HEK293 (cell line): ENCODE results near the gene SVIP.
A peak's percentile ranks its signal among the peaks of the same experiment; 100 is the strongest.

Experiments
- BCL11A ChIP-seq: fragments of 450-650 bp; formaldehyde crosslinking; IDR thresholded peaks from 2 replicates; pipeline ENCODE4 v1.5.1; 2016; ENCODE audit warnings: low read depth, missing biosample characterization, missing genetic modification characterization
- HOXC10 ChIP-seq: sonication (generic); formaldehyde crosslinking; IDR thresholded peaks from 2 replicates; pipeline ENCODE4 v1.8.1; 2023; ENCODE audit warnings: mild to moderate bottlenecking, missing genetic modification reagents
- HOXD13 ChIP-seq: sonication (generic); formaldehyde crosslinking; IDR thresholded peaks from 2 replicates; pipeline ENCODE4 v1.8.0; 2022; ENCODE audit warnings: missing genetic modification reagents, borderline replicate concordance
- INSM2 ChIP-seq: fragments of 450-650 bp; formaldehyde crosslinking; IDR thresholded peaks from 2 replicates; pipeline ENCODE4 v1.5.1; 2016; ENCODE audit warnings: missing biosample characterization, missing genetic modification characterization
- MEIS1 ChIP-seq: sonication (generic); formaldehyde crosslinking; IDR thresholded peaks from 2 replicates; pipeline ENCODE4 v1.8.1; 2022; ENCODE audit warnings: missing genetic modification reagents, mild to moderate bottlenecking, borderline replicate concordance
- PRDM6 ChIP-seq: fragments of 450-650 bp; formaldehyde crosslinking; IDR thresholded peaks from 2 replicates; pipeline ENCODE4 v1.5.1; 2017; ENCODE audit warnings: missing biosample characterization, missing genetic modification characterization
- SCRT2 ChIP-seq: fragments of 450-650 bp; formaldehyde crosslinking; IDR thresholded peaks from 2 replicates; pipeline ENCODE4 v1.5.1; 2016; ENCODE audit warnings: missing biosample characterization, missing genetic modification characterization
- TCF7L2 ChIP-seq: IDR thresholded peaks from 2 replicates; pipeline ENCODE4 v1.6.1; 2011; ENCODE audit warnings: low read depth, mild to moderate bottlenecking, inconsistent platforms, low read length, moderate library complexity, borderline replicate concordance
- YY1 ChIP-seq: fragments of 450-650 bp; formaldehyde crosslinking; IDR thresholded peaks from 2 replicates; pipeline ENCODE4 v1.5.1; 2018; ENCODE audit warnings: missing biosample characterization, missing genetic modification characterization
- ZBTB10 ChIP-seq: fragments of 450-650 bp; formaldehyde crosslinking; IDR thresholded peaks from 2 replicates; pipeline ENCODE4 v1.5.1; 2016; ENCODE audit warnings: missing biosample characterization, missing genetic modification characterization
- ZBTB17 ChIP-seq: fragments of 450-650 bp; formaldehyde crosslinking; IDR thresholded peaks from 2 replicates; pipeline ENCODE4 v1.5.1; 2016; ENCODE audit warnings: missing biosample characterization, missing genetic modification characterization
- ZFP3 ChIP-seq: fragments of 450-650 bp; formaldehyde crosslinking; IDR thresholded peaks from 2 replicates; pipeline ENCODE4 v1.5.1; 2016; ENCODE audit warnings: low read depth, missing biosample characterization, missing genetic modification characterization
- ZNF114 ChIP-seq: fragments of 450-650 bp; formaldehyde crosslinking; IDR thresholded peaks from 2 replicates; pipeline ENCODE4 v1.5.0; 2017; ENCODE audit warnings: missing biosample characterization, missing genetic modification characterization
- ZNF132 ChIP-seq: fragments of 450-650 bp; formaldehyde crosslinking; IDR thresholded peaks from 2 replicates; pipeline ENCODE4 v1.5.1; 2017; ENCODE audit warnings: missing biosample characterization, missing genetic modification characterization, borderline replicate concordance
- ZNF155 ChIP-seq: fragments of 450-650 bp; formaldehyde crosslinking; IDR thresholded peaks from 2 replicates; pipeline ENCODE4 v1.5.1; 2016; ENCODE audit warnings: missing biosample characterization, missing genetic modification characterization
- ZNF157 ChIP-seq: fragments of 450-650 bp; formaldehyde crosslinking; IDR thresholded peaks from 2 replicates; pipeline ENCODE4 v1.5.1; 2016; ENCODE audit warnings: missing biosample characterization, missing genetic modification characterization
- ZNF175 ChIP-seq: fragments of 450-650 bp; formaldehyde crosslinking; IDR thresholded peaks from 2 replicates; pipeline ENCODE4 v1.5.1; 2016; ENCODE audit warnings: missing biosample characterization, missing genetic modification characterization
- ZNF214 ChIP-seq: fragments of 450-650 bp; formaldehyde crosslinking; IDR thresholded peaks from 2 replicates; pipeline ENCODE4 v1.5.1; 2017; ENCODE audit warnings: missing biosample characterization, mild to moderate bottlenecking, missing genetic modification characterization, borderline replicate concordance
- ZNF221 ChIP-seq: fragments of 450-650 bp; formaldehyde crosslinking; IDR thresholded peaks from 2 replicates; pipeline ENCODE4 v1.5.1; 2017; ENCODE audit warnings: missing biosample characterization, missing genetic modification characterization, borderline replicate concordance
- ZNF335 ChIP-seq: fragments of 450-650 bp; formaldehyde crosslinking; conservative IDR thresholded peaks from 2 replicates; pipeline ENCODE4 v1.5.1; 2016; ENCODE audit warnings: missing biosample characterization, missing genetic modification characterization
- ZNF394 ChIP-seq: fragments of 450-650 bp; formaldehyde crosslinking; IDR thresholded peaks from 2 replicates; pipeline ENCODE4 v1.5.1; 2016; ENCODE audit warnings: missing biosample characterization, missing genetic modification characterization, mild to moderate bottlenecking, moderate library complexity, borderline replicate concordance
- ZNF416 ChIP-seq: fragments of 450-650 bp; formaldehyde crosslinking; IDR thresholded peaks from 2 replicates; pipeline ENCODE4 v1.5.1; 2016; ENCODE audit warnings: missing biosample characterization, missing genetic modification characterization
- ZNF426 ChIP-seq: fragments of 450-650 bp; formaldehyde crosslinking; IDR thresholded peaks from 2 replicates; pipeline ENCODE4 v1.5.1; 2017; ENCODE audit warnings: missing biosample characterization, missing genetic modification characterization, mild to moderate bottlenecking, inconsistent platforms, moderate library complexity
- ZNF433 ChIP-seq: fragments of 450-650 bp; formaldehyde crosslinking; IDR thresholded peaks from 2 replicates; pipeline ENCODE4 v1.5.1; 2016; ENCODE audit warnings: missing biosample characterization, missing genetic modification characterization, low read depth
- ZNF449 ChIP-seq: fragments of 450-650 bp; formaldehyde crosslinking; IDR thresholded peaks from 2 replicates; pipeline ENCODE4 v1.5.1; 2017; ENCODE audit warnings: missing biosample characterization, mild to moderate bottlenecking, missing genetic modification characterization, moderate library complexity
- ZNF501 ChIP-seq: fragments of 450-650 bp; formaldehyde crosslinking; IDR thresholded peaks from 2 replicates; pipeline ENCODE4 v1.5.1; 2016; ENCODE audit warnings: missing biosample characterization, missing genetic modification characterization
- ZNF510 ChIP-seq: fragments of 450-650 bp; formaldehyde crosslinking; IDR thresholded peaks from 2 replicates; pipeline ENCODE4 v1.5.1; 2018; ENCODE audit warnings: mild to moderate bottlenecking, missing genetic modification characterization, missing biosample characterization; ENCODE audit not compliant: insufficient replicate concordance
- ZNF521 ChIP-seq: fragments of 450-650 bp; formaldehyde crosslinking; IDR thresholded peaks from 2 replicates; pipeline ENCODE4 v1.5.1; 2017; ENCODE audit warnings: missing biosample characterization, mild to moderate bottlenecking, missing genetic modification characterization
- ZNF548 ChIP-seq: fragments of 450-650 bp; formaldehyde crosslinking; IDR thresholded peaks from 2 replicates; pipeline ENCODE4 v1.5.1; 2016; ENCODE audit warnings: missing biosample characterization, missing genetic modification characterization
- ZNF555 ChIP-seq: fragments of 450-650 bp; formaldehyde crosslinking; conservative IDR thresholded peaks from 2 replicates; pipeline ENCODE4 v1.5.1; 2017; ENCODE audit warnings: missing biosample characterization, mild to moderate bottlenecking, missing genetic modification characterization, inconsistent platforms
- ZNF571 ChIP-seq: fragments of 450-650 bp; formaldehyde crosslinking; IDR thresholded peaks from 2 replicates; pipeline ENCODE4 v1.5.0; 2017; ENCODE audit warnings: missing biosample characterization, missing genetic modification characterization
- ZNF585B ChIP-seq: fragments of 450-650 bp; formaldehyde crosslinking; IDR thresholded peaks from 2 replicates; pipeline ENCODE4 v1.5.1; 2016; ENCODE audit warnings: missing biosample characterization, missing genetic modification characterization
- ZNF670 ChIP-seq: fragments of 450-650 bp; formaldehyde crosslinking; IDR thresholded peaks from 2 replicates; pipeline ENCODE4 v1.5.1; 2016; ENCODE audit warnings: missing biosample characterization, missing genetic modification characterization, low read depth
- ZNF701 ChIP-seq: fragments of 450-650 bp; formaldehyde crosslinking; IDR thresholded peaks from 2 replicates; pipeline ENCODE4 v1.5.1; 2016; ENCODE audit warnings: missing biosample characterization, missing genetic modification characterization
- ZNF843 ChIP-seq: fragments of 450-650 bp; formaldehyde crosslinking; IDR thresholded peaks from 2 replicates; pipeline ENCODE4 v1.5.1; 2016; ENCODE audit warnings: missing biosample characterization, missing genetic modification characterization

SVIP gene

GRCh38 chr11:22829231-22830081, at the start of gene SVIP (continued):
- TF ChIP-seq ZBTB10 (tag by site-specific recombination) (no peak), ZNF114 (no peak), SCRT2 (tag by site-specific recombination) (no peak), ZNF426 (tag by site-specific recombination) (no peak), ZNF157 (tag by site-specific recombination) (no peak), ZNF175 (tag by site-specific recombination) (no peak), YY1 (no peak), ZNF555 (tag by site-specific recombination) (no peak), ZNF701 (tag by site-specific recombination) (no peak), ZNF394 (tag by site-specific recombination) (no peak), INSM2 (no peak), ZNF843 (no peak), BCL11A (tag by site-specific recombination) (no peak), ZNF571 (tag by site-specific recombination) (no peak), ZNF433 (tag by site-specific recombination) (no peak), ZNF214 (tag by site-specific recombination) (no peak), ZNF155 (tag by site-specific recombination) (no peak), ZNF416 (tag by site-specific recombination) (no peak), PRDM6 (tag by site-specific recombination) (no peak), ZNF335 (peak; percentile 72), ZNF510 (tag by site-specific recombination) (no peak), ZNF670 (tag by site-specific recombination) (no peak), ZNF132 (no peak), ZBTB17 (tag by site-specific recombination) (no peak), HOXC10 (CRISPR knock-in tag) (no peak), ZNF501 (tag by site-specific recombination) (no peak), ZNF521 (tag by site-specific recombination) (no peak), ZNF585B (tag by site-specific recombination) (no peak), TCF7L2 (no peak), ZNF449 (tag by site-specific recombination) (no peak), ZNF548 (no peak), MEIS1 (CRISPR knock-in tag) (no peak), ZFP3 (no peak), HOXD13 (CRISPR knock-in tag) (no peak), ZNF221 (tag by site-specific recombination) (no peak)
